Measurements from ENCODE around the gene VAT1L. TPM values are rescaled to one million over a fixed set of nuclear protein-coding genes. Genes with fewer than 3 reads are reported as not detected.

The VAT1L gene
- total and polyA plus RNA-seq, 2 donors (not counting 3 experiments of a cell fraction or from before 2014, with no cell fraction given) = 0.46 to 1.5 TPM

- no peaks in the 10 kb centered on the region for H3K79me2 ChIP-seq (ENCODE audit: control insufficient read depth, insufficient read depth, low read length)
- FAIRE-seq (no peak), DNase-seq (ENCODE audit: low read depth, low spot score) (no peak)
- intact Hi-C loops (cut with micrococcal nuclease) (no loop called here), dilution Hi-C loops (cut with MboI; ENCODE audit: extremely low pct_ligation_motif_present, low sequenced_read_pairs) (no loop called here)
- no peak overlapping the region for H2AFZ ChIP-seq (ENCODE audit: low read depth, low read length)
- H3K36me3 ChIP-seq (ENCODE audit: control insufficient read depth in 2 of 2, extremely low read depth in 1 of 2, insufficient read depth in 2 of 2, low read length in 2 of 2) = no peaks in the 10 kb centered on the region
- peaks cover 2 to 8% of the 10 kb centered on the region in 2 experiments for H3K27me3 ChIP-seq (ENCODE audit: control insufficient read depth in 2 of 2, insufficient read depth in 2 of 2, low read length in 2 of 2)
- CTCF ChIA-PET = interaction anchor here (0.7 kb wide), 1 partner anchor 36 kb away, joined by 3 read pairs; no protein-coding TSS in a partner anchor
- BruUV-seq (replicated peaks) = no TSS peak
- no peak overlapping the region for H3K27ac ChIP-seq (ENCODE audit: insufficient read depth, low read depth, low read length)
- H4K20me1 ChIP-seq (replicated peaks; ENCODE audit: control insufficient read depth, extremely low read depth, insufficient read depth, low read length) = no peaks in the 10 kb centered on the region
- POLR2A ChIA-PET = no interaction called here
- H3K4me1 ChIP-seq (ENCODE audit: control insufficient read depth, extremely low read depth, insufficient read depth, low read length) = no peaks in the 10 kb centered on the region
- H3K4me3 ChIP-seq (replicated peaks in 1 of 3; ENCODE audit: insufficient read depth in 1 of 3, low read depth in 1 of 3, low read length in 3 of 3) = no peak overlapping the region
- H3K4me2 ChIP-seq (ENCODE audit: insufficient read depth, low read length) = no peak overlapping the region
- no peaks in the 10 kb centered on the region for H3K9me1 ChIP-seq (replicated peaks; ENCODE audit: control insufficient read depth, extremely low read depth, insufficient read depth, low read length)
- no peaks in the 10 kb centered on the region for H3K9me3 ChIP-seq (replicated peaks; ENCODE audit: control insufficient read depth, insufficient read depth, low read length)
- no peak overlapping the region for H3K9ac ChIP-seq (replicated peaks; ENCODE audit: extremely low read depth, insufficient read depth, low read length)
- TF ChIP-seq, protein P1, sequence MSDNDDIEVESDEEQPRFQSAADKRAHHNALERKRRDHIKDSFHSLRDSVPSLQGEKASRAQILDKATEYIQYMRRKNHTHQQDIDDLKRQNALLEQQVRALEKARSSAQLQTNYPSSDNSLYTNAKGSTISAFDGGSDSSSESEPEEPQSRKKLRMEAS (IDR thresholded peaks at IDR 0.05; ENCODE audit: insufficient read depth, insufficient read length) = no peak
- no peak for TF ChIP-seq FOS (IDR thresholded peaks at IDR 0.05; ENCODE audit: borderline replicate concordance, insufficient read depth, low read length)
Measured at GRCh38 chr16:77841502-77841763, 53.1 kb downstream of the VAT1L start.

- peaks cover 2 to 12% of the 10 kb centered on the region in 2 experiments for H3K27me3 ChIP-seq (ENCODE audit: control insufficient read depth in 2 of 2, insufficient read depth in 2 of 2, low read length in 2 of 2)
- ChIA-PET POLR2A (no interaction called here), CTCF (no interaction called here)
- no peak overlapping the region for H2AFZ ChIP-seq (ENCODE audit: low read depth, low read length)
- H3K9me3 ChIP-seq (replicated peaks; ENCODE audit: control insufficient read depth, insufficient read depth, low read length) = no peaks in the 10 kb centered on the region
- no peak overlapping the region for H3K4me3 ChIP-seq (replicated peaks in 1 of 3; ENCODE audit: insufficient read depth in 1 of 3, low read depth in 1 of 3, low read length in 3 of 3)
- BruUV-seq (replicated peaks) = no TSS peak
- no peaks in the 10 kb centered on the region for H3K4me1 ChIP-seq (ENCODE audit: control insufficient read depth, extremely low read depth, insufficient read depth, low read length)
- no peak overlapping the region for H3K9ac ChIP-seq (replicated peaks; ENCODE audit: extremely low read depth, insufficient read depth, low read length)
- H3K79me2 ChIP-seq (ENCODE audit: control insufficient read depth, insufficient read depth, low read length) = no peaks in the 10 kb centered on the region
- no peaks in the 10 kb centered on the region for H3K36me3 ChIP-seq (ENCODE audit: control insufficient read depth in 2 of 2, extremely low read depth in 1 of 2, insufficient read depth in 2 of 2, low read length in 2 of 2)
- dilution Hi-C loops (cut with MboI; ENCODE audit: extremely low pct_ligation_motif_present, low sequenced_read_pairs) (no loop called here), intact Hi-C loops (cut with micrococcal nuclease) (no loop called here)
- no peaks in the 10 kb centered on the region for H3K9me1 ChIP-seq (replicated peaks; ENCODE audit: control insufficient read depth, extremely low read depth, insufficient read depth, low read length)
- FAIRE-seq (no peak), DNase-seq (ENCODE audit: low read depth, low spot score) (no peak)
- TF ChIP-seq POLR2AphosphoS5 (IDR thresholded peaks at IDR 0.05; ENCODE audit: insufficient read depth, low read depth, low read length) (no peak), GATA2 (IDR thresholded peaks at IDR 0.05; ENCODE audit: insufficient read depth, insufficient read length, low read depth, low read length) (no peak), POLR2A (IDR thresholded peaks at IDR 0.05; ENCODE audit: low read depth, low read length) (no peak), JUN (IDR thresholded peaks at IDR 0.05; ENCODE audit: borderline replicate concordance, insufficient read depth, insufficient read length, low read depth) (no peak), MYC (IDR thresholded peaks at IDR 0.05; ENCODE audit: low read depth, low read length) (no peak), FOS (IDR thresholded peaks at IDR 0.05; ENCODE audit: borderline replicate concordance, insufficient read depth, low read length) (no peak), EZH2 (IDR thresholded peaks at IDR 0.05; ENCODE audit: borderline replicate concordance, low read depth, low read length, severe bottlenecking) (no peak), CTCF (IDR thresholded peaks at IDR 0.05; ENCODE audit: extremely low read depth in 1 of 2, insufficient read depth in 1 of 2, low read depth in 1 of 2, low read length in 2 of 2) (no peak)
- TF ChIP-seq, protein P1 (IDR thresholded peaks at IDR 0.05; ENCODE audit: insufficient read depth, insufficient read length) = no peak
- H3K27ac ChIP-seq (ENCODE audit: insufficient read depth, low read depth, low read length) = no peak overlapping the region
- H4K20me1 ChIP-seq (replicated peaks; ENCODE audit: control insufficient read depth, extremely low read depth, insufficient read depth, low read length) = no peaks in the 10 kb centered on the region
- no peak overlapping the region for H3K4me2 ChIP-seq (ENCODE audit: insufficient read depth, low read length)
Measured at GRCh38 chr16:77842468-77842867, 54.1 kb downstream of the VAT1L start.
